ENCODE data around the gene CALN1.

- TF ChIP-seq USF2 (IDR thresholded peaks at IDR 0.05; ENCODE audit: low read length) = no peak
- no peak for TF ChIP-seq BRCA1 (IDR thresholded peaks at IDR 0.05; ENCODE audit: low read depth, low read length)
Observed at GRCh38 chr7:72413886-72414285, 1.7 kb upstream of the CALN1 start.

Measured in H1 (cell line).